ENCODE data around the gene MSX1. TPM values are rescaled to one million over a fixed set of nuclear protein-coding genes. Genes with fewer than 3 reads are reported as not detected.

The MSX1 gene
- total and polyA plus RNA-seq, 2 donors (not counting 3 experiments of a cell fraction or from before 2014, with no cell fraction given) = 5.0 to 6.2 TPM

DNA sequence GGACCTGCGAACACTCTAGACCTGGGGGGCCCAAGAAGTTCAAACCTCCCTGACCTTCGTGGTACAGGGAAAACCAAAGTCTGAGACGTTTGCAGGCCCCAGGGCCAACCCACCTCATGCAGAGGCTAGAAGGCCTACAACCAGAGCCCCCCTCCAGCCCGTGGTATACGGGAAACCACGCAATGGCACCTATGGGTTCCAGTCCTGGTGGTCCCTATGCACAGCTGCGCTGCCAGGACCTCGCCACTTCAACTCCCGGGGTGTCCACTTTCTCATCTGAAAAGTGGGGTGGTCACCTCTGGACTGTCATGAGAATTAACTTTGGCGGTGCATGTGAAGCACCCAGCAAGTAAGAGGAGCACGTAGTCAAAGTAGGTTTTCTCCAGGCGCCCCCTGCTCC, 8.4 kb upstream of the MSX1 start:
- no peak for FAIRE-seq
- Histone ChIP-seq H3K9me1 (replicated peaks; ENCODE audit: control insufficient read depth, extremely low read depth, insufficient read depth, low read length) (no peaks in the 10 kb centered on the region), H3K27ac (ENCODE audit: insufficient read depth, low read depth, low read length) (no peak overlapping the region), H3K9ac (replicated peaks; ENCODE audit: extremely low read depth, insufficient read depth, low read length) (no peak overlapping the region), H3K4me3 (replicated peaks in 1 of 3; ENCODE audit: insufficient read depth in 1 of 3, low read depth in 1 of 3, low read length in 3 of 3) (no peak overlapping the region), H2AFZ (ENCODE audit: low read depth, low read length) (no peak overlapping the region), H4K20me1 (replicated peaks; ENCODE audit: control insufficient read depth, extremely low read depth, insufficient read depth, low read length) (no peaks in the 10 kb centered on the region), H3K4me1 (ENCODE audit: control insufficient read depth, extremely low read depth, insufficient read depth, low read length) (peaks cover 4% of the 10 kb centered on the region), H3K79me2 (ENCODE audit: control insufficient read depth, insufficient read depth, low read length) (no peaks in the 10 kb centered on the region), H3K36me3 (ENCODE audit: control insufficient read depth in 2 of 2, extremely low read depth in 1 of 2, insufficient read depth in 2 of 2, low read length in 2 of 2) (no peaks in the 10 kb centered on the region), H3K9me3 (replicated peaks; ENCODE audit: control insufficient read depth, insufficient read depth, low read length) (no peaks in the 10 kb centered on the region), H3K4me2 (ENCODE audit: insufficient read depth, low read length) (no peak overlapping the region), H3K27me3 (ENCODE audit: control insufficient read depth in 2 of 2, insufficient read depth in 2 of 2, low read length in 2 of 2) (peaks cover 35 to 52% of the 10 kb centered on the region in 2 experiments)
- intact Hi-C loops (cut with micrococcal nuclease) = loop anchor here (10.0 kb wide), 1 partner anchor 276 kb away; no protein-coding TSS in a partner anchor
- no TSS peak for BruUV-seq (replicated peaks)
- DNase-seq (ENCODE audit: low read depth, low spot score) = no peak
- ChIA-PET POLR2A (no interaction called here), CTCF (no interaction called here)
- TF ChIP-seq POLR2AphosphoS5 (IDR thresholded peaks at IDR 0.05; ENCODE audit: insufficient read depth, low read depth, low read length) = no peak
- no peak for TF ChIP-seq EZH2 (IDR thresholded peaks at IDR 0.05; ENCODE audit: borderline replicate concordance, low read depth, low read length, severe bottlenecking)
- TF ChIP-seq, protein P1, sequence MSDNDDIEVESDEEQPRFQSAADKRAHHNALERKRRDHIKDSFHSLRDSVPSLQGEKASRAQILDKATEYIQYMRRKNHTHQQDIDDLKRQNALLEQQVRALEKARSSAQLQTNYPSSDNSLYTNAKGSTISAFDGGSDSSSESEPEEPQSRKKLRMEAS (IDR thresholded peaks at IDR 0.05; ENCODE audit: insufficient read depth, insufficient read length) = no peak
- TF ChIP-seq JUN (IDR thresholded peaks at IDR 0.05; ENCODE audit: borderline replicate concordance, insufficient read depth, insufficient read length, low read depth) = no peak
- TF ChIP-seq POLR2A (IDR thresholded peaks at IDR 0.05; ENCODE audit: low read depth, low read length) = no peak
- no peak for TF ChIP-seq MYC (IDR thresholded peaks at IDR 0.05; ENCODE audit: low read depth, low read length)
- TF ChIP-seq GATA2 (IDR thresholded peaks at IDR 0.05; ENCODE audit: insufficient read depth, insufficient read length, low read depth, low read length) = no peak
- TF ChIP-seq FOS (IDR thresholded peaks at IDR 0.05; ENCODE audit: borderline replicate concordance, insufficient read depth, low read length) = no peak
- TF ChIP-seq, protein P2, sequence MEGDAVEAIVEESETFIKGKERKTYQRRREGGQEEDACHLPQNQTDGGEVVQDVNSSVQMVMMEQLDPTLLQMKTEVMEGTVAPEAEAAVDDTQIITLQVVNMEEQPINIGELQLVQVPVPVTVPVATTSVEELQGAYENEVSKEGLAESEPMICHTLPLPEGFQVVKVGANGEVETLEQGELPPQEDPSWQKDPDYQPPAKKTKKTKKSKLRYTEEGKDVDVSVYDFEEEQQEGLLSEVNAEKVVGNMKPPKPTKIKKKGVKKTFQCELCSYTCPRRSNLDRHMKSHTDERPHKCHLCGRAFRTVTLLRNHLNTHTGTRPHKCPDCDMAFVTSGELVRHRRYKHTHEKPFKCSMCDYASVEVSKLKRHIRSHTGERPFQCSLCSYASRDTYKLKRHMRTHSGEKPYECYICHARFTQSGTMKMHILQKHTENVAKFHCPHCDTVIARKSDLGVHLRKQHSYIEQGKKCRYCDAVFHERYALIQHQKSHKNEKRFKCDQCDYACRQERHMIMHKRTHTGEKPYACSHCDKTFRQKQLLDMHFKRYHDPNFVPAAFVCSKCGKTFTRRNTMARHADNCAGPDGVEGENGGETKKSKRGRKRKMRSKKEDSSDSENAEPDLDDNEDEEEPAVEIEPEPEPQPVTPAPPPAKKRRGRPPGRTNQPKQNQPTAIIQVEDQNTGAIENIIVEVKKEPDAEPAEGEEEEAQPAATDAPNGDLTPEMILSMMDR (IDR thresholded peaks at IDR 0.05; ENCODE audit: extremely low read depth in 1 of 2, insufficient read depth in 1 of 2, low read depth in 1 of 2, low read length in 2 of 2) = no peak
- dilution Hi-C loops (cut with MboI; ENCODE audit: extremely low pct_ligation_motif_present, low sequenced_read_pairs) = no loop called here
